Bronchus fibroblast of lung (primary cell): ENCODE measurements around the gene RANBP2. TPM values are rescaled to one million over a fixed set of nuclear protein-coding genes. Genes with fewer than 3 reads are reported as not detected.

Experiments used
- total RNA-seq: library from RNA; depleted of rRNA; stranded (reverse); fragments of >200 nt; gene quantifications from 2 replicates; pipeline ENCODE4 v1.2.3, GENCODE V29; 2015

Gene RANBP2
- total RNA-seq, result 21.3 and 26.4 TPM in 2 replicates

GRCh38 chr2:108719149-108720044 lies at the start of gene RANBP2:
RANBP2 (plus strand) TSS chr2:108719482; CDS start chr2:108719607, 125 bp downstream.

DNA sequence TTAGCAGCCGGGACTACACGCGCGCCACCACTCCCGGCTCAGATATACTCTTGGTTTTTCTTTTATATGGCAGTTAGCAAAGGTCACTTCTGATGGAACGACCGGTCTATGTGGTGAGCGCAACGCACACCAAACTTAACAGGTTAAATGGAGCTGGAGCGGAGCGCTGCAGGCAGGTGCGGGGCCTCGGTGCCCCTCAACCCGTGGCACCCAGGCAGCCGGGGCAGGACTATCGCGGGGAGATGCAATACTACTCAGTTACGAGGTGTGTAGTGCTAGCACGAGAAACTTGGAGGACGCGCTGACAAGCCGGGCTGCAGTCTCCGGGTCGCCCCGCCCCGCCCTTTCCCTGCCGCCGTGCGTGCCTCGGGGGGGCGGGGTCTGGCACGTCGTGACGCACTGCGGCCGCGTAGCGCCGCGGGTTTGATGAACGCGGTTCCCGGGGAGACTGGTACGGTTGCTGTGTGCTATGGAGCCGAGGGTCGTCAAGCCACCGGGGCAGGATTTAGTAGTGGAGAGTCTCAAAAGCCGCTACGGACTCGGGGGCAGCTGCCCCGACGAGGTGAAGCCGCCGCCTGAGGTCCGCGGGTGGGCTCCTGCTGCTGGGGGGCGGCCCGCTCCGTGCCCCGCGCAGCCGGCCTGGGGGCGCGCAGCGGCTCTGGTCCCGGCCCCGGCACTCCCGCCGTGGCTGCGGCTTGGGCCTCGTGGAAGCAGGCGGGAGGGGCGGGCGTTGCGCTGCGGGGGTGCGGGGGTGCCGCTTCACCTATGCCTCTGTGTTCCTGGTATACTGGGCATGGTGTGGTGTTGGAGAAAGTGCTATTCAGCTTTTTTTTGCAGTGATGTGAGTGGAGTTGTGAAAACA lies 67.3 kb downstream of the RANBP2 start, which contains the start of gene CCDC138:
Gene CCDC138, plus strand, starts transcription at position 418 of the 862 bp plus-strand sequence. Its CDS starts 52 bp downstream, at position 470.

Other genes starting within 250 kb of the RANBP2 start
- gene LIMS1, start 185.0 kb upstream of the RANBP2 start, total RNA-seq, result 39.7 and 52.0 TPM in 2 replicates
- 3.1 and 3.9 TPM in 2 replicates for gene CCDC138, start 67.3 kb downstream of the RANBP2 start, total RNA-seq